GM12878 (cell line): ENCODE measurements around the gene LGALS8. TPM values are rescaled to one million over a fixed set of nuclear protein-coding genes. Genes with fewer than 3 reads are reported as not detected.

Source experiments
- ATAC-seq: fragments of 200-7000 bp; cut with Tn5 transposase; 3 replicates; pipeline ENCODE4 v1.9.1; 2020; ENCODE audit warnings: mild to moderate bottlenecking, moderate library complexity
- Bru-seq: library from RNA; stranded (reverse); fragments of 400-500 nt; gene quantifications from one replicate; lab custom pipeline; 2021; lab: Mats Ljungman, UMichigan
- BruChase-seq, 2 experiments: library from RNA; stranded (reverse); fragments of 400-500 nt; gene quantifications; one replicate each; lab custom pipeline; 2021; lab: Mats Ljungman, UMichigan
- BruUV-seq: library from RNA; stranded (reverse); fragments of 400-500 nt; replicated peaks from 2 replicates; lab custom pipeline; 2021; lab: Mats Ljungman, UMichigan
- CTCF ChIA-PET: fragments of 300-600 bp; sonication (Branson Sonifier 250); formaldehyde crosslinking; extraction: SDS; loops from one replicate; lab custom pipeline; 2021; ENCODE audit warnings: inconsistent platforms; lab: Yijun Ruan, JAX
- POLR2A ChIA-PET: fragments of 350-600 bp; formaldehyde crosslinking; extraction: SDS; loops from one replicate; lab custom pipeline; 2021; ENCODE audit warnings: inconsistent platforms; lab: Charles Lee
- RAD21 ChIA-PET: fragments of 300-600 bp; sonication (Branson Sonifier 250); formaldehyde crosslinking; loops from one replicate; lab custom pipeline; 2023; ENCODE audit warnings: antibody characterized with exemption; ENCODE audit not compliant: unreplicated experiment; lab: Charles Lee
- SMC1A ChIA-PET: fragments of 300-600 bp; sonication (Branson Sonifier 250); formaldehyde crosslinking; loops from one replicate; lab custom pipeline; 2023; ENCODE audit not compliant: unreplicated experiment, uncharacterized antibody; lab: Charles Lee
- DNase-seq: peaks from one replicate; pipeline ENCODE4 v3.0.0-alpha.2; 2011; ENCODE audit warnings: low read depth, low spot score
- FAIRE-seq: peaks from 3 replicates; lab custom pipeline; 2011; peaks lifted over from hg19 to GRCh38; lab: Jason Lieb, UNC
- H2AFZ ChIP-seq: 2 replicates; pipeline ENCODE4 v1.6.0; 2011; ENCODE audit warnings: low read depth, low read length, control low read depth; ENCODE audit not compliant: control insufficient read depth
- H3K27ac ChIP-seq: 2 replicates; pipeline ENCODE4 v1.5.1; 2011; ENCODE audit warnings: control low read depth; ENCODE audit not compliant: control insufficient read depth, insufficient read depth
- H3K27me3 ChIP-seq, 2 experiments: replicated peaks in 1 of 2; 2 replicates each; pipeline versions ENCODE4 v1.6.0 to v1.6.1; 2011; ENCODE audit warnings: low read length in 1 of 2; ENCODE audit not compliant: control insufficient read depth in 2 of 2, insufficient read depth in 2 of 2
- H3K36me3 ChIP-seq, 2 experiments: 2 replicates each; pipeline ENCODE4 v1.5.1; 2011; ENCODE audit warnings: low read length in 1 of 2; ENCODE audit not compliant: control insufficient read depth in 2 of 2, insufficient read depth in 2 of 2
- H3K4me1 ChIP-seq: 2 replicates; pipeline ENCODE4 v1.6.1; 2011; ENCODE audit warnings: mild to moderate bottlenecking, low read length, moderate library complexity, mixed read lengths; ENCODE audit not compliant: control insufficient read depth, insufficient read depth
- H3K4me2 ChIP-seq: 2 replicates; pipeline ENCODE4 v1.6.0; 2011; ENCODE audit warnings: control low read depth; ENCODE audit not compliant: control insufficient read depth, insufficient read depth
- H3K4me3 ChIP-seq: fragments of 200-600 bp; sonication (generic); 2 replicates; pipeline ENCODE4 v1.5.1; 2016
- H3K79me2 ChIP-seq: 2 replicates; pipeline ENCODE4 v1.6.0; 2011; ENCODE audit warnings: low read length; ENCODE audit not compliant: control insufficient read depth, insufficient read depth
- H3K9ac ChIP-seq: 2 replicates; pipeline ENCODE4 v1.8.0; 2011; ENCODE audit warnings: low read length, control low read depth, mixed read lengths; ENCODE audit not compliant: control insufficient read depth, insufficient read depth
- H3K9me3 ChIP-seq: replicated peaks from 3 replicates; pipeline ENCODE4 v1.5.1; 2011; ENCODE audit warnings: mild to moderate bottlenecking, low read length; ENCODE audit not compliant: control insufficient read depth, insufficient read depth
- H4K20me1 ChIP-seq: 2 replicates; pipeline ENCODE4 v1.6.0; 2011; ENCODE audit not compliant: control insufficient read depth, insufficient read depth
- ATF7 ChIP-seq: fragments of 450-650 bp; IDR thresholded peaks from 2 replicates; pipeline ENCODE4 v1.6.1; 2016; ENCODE audit warnings: low read depth, mild to moderate bottlenecking
- BCL3 ChIP-seq: IDR thresholded peaks from 2 replicates; pipeline ENCODE4 v1.6.1; 2011; ENCODE audit warnings: borderline replicate concordance, low read depth, mild to moderate bottlenecking, moderate library complexity, low read length; ENCODE audit not compliant: insufficient read depth, poor library complexity, severe bottlenecking
- DPF2 ChIP-seq: fragments of 450-650 bp; IDR thresholded peaks from 2 replicates; pipeline ENCODE4 v1.6.1; 2017; ENCODE audit warnings: mild to moderate bottlenecking
- EGR1 ChIP-seq, 2 experiments: IDR thresholded peaks; 1 replicate in 1 of 2; 2 replicates in 1 of 2; pipeline ENCODE4 v1.6.1; 2011 to 2012; ENCODE audit warnings: low read depth in 2 of 2, low read length in 2 of 2, borderline replicate concordance in 1 of 2, mild to moderate bottlenecking in 1 of 2, moderate library complexity in 1 of 2
- RUNX3 ChIP-seq: IDR thresholded peaks from 2 replicates; pipeline ENCODE4 v1.6.1; 2012; ENCODE audit warnings: low read length, inconsistent platforms
- ZNF687 ChIP-seq: fragments of 450-650 bp; IDR thresholded peaks from 2 replicates; pipeline ENCODE4 v1.6.1; 2017; ENCODE audit warnings: mild to moderate bottlenecking, moderate library complexity
- WGBS: methylation state at CpG from one replicate; pipeline ENCODE4 v1.1.6; 2016; ENCODE audit warnings: low lambda C conversion rate; ENCODE audit not compliant: insufficient replicate concordance, insufficient coverage; ENCODE audit errors: missing lambda C conversion rate; 5-methylcytosine and 5-hydroxymethylcytosine counted together
- in situ Hi-C: fragments of 300-500 bp; cut with MboI; formaldehyde crosslinking; loops from 9 replicates; pipeline ENCODE4 v1.14.3; 2018; ENCODE audit warnings: mixed read lengths
- intact Hi-C: fragments of 100-400 bp; cut with micrococcal nuclease; formaldehyde crosslinking; loops from one replicate; pipeline ENCODE4 v1.14.2; 2022; ENCODE audit not compliant: unreplicated experiment
- long read RNA-seq, 2 experiments: library from polyadenylated mRNA; unstranded; transcript quantifications; one replicate each; pipeline ENCODE4 v2.0.0, GENCODE V29; 2019 to 2020
- polyA minus RNA-seq, 3 experiments: library from RNA; depleted of rRNA, polyadenylated mRNA; stranded (reverse); fragments of >200 nt; gene quantifications; 2 replicates each; pipeline ENCODE4 v1.2.3, GENCODE V29; 2011
- polyA plus RNA-seq, 11 experiments: library from polyadenylated mRNA; depleted of rRNA in 4 of 11; unstranded in 6 of 11; stranded (reverse) in 5 of 11; fragments of >200 nt; fragmentation: Nextera tagmentation in 4 of 11; fragmentation: Illumina TruSeq in 1 of 11; extraction: Ambion mirVana in 4 of 11; extraction: Trizol in 1 of 11; gene quantifications; 1 replicate in 1 of 11; 2 replicates in 10 of 11; pipeline versions ENCODE4 v1.2.1 to v1.2.3, GENCODE V29; 2011 to 2016; ENCODE audit warnings: inconsistent platforms in 2 of 11, missing spikeins in 2 of 11, low read depth in 1 of 11
- total RNA-seq, 4 experiments: library from RNA; depleted of rRNA in 3 of 4; stranded (reverse); fragments of >200 nt in 3 of 4; fragmentation: Illumina TruSeq in 1 of 4; extraction: Trizol in 1 of 4; gene quantifications; 2 replicates each; pipeline versions ENCODE4 v1.2.1 to v1.2.3, GENCODE V29; 2013 to 2021
- TF ChIP-seq, protein P1 (sequence below): fragments of 150-350 bp; IDR thresholded peaks from 2 replicates; pipeline ENCODE4 v1.6.1; 2016; ENCODE audit warnings: low read depth, low read length
- TF ChIP-seq, protein P2 (sequence below): IDR thresholded peaks from 2 replicates; pipeline ENCODE4 v1.6.1; 2012; ENCODE audit warnings: low read depth, low read length, improper control_type of control experiment

The LGALS8 gene
- 165 and 175 TPM in 2 replicates for total RNA-seq (2013; cell fraction: nucleolus; rRNA removed)
- 16.0 and 23.9 TPM in 2 replicates for total RNA-seq (2014; rRNA removed)
- total RNA-seq (2014; rRNA removed; fragmentation: Illumina TruSeq; extraction: Trizol), result 19.9 and 20.0 TPM in 2 replicates
- 15.4 and 16.4 TPM in 2 replicates for total RNA-seq (2021)
- 35.3 TPM for polyA plus RNA-seq (2011; ENCODE audit: low read depth)
- 86.5 and 107 TPM in 2 replicates for polyA plus RNA-seq (2011; rRNA removed)
- polyA plus RNA-seq (2011; cell fraction: cytosol; rRNA removed), result 45.3 and 58.0 TPM in 2 replicates
- 233 and 364 TPM in 2 replicates for polyA plus RNA-seq (2011; cell fraction: nucleus; rRNA removed)
- 28.4 and 44.1 TPM in 2 replicates for polyA plus RNA-seq (2012)
- polyA plus RNA-seq (2014; fragmentation: Illumina TruSeq; extraction: Trizol), result 20.4 and 21.6 TPM in 2 replicates
- polyA plus RNA-seq (2014; fragmentation: Nextera tagmentation; extraction: Ambion mirVana), result 10 to 100 TPM; 15.9 to 18.6 TPM
- 24.2 and 25.2 TPM in 2 replicates for polyA plus RNA-seq (2014; rRNA removed)
- 10 to 100 TPM; 18.0 to 19.8 TPM for polyA plus RNA-seq (2016; fragmentation: Nextera tagmentation; extraction: Ambion mirVana)
- 53.5 and 60.1 TPM in 2 replicates for polyA minus RNA-seq (2011; rRNA and poly(A)+ RNA removed)
- polyA minus RNA-seq (2011; cell fraction: cytosol; rRNA and poly(A)+ RNA removed), result 11.9 and 13.4 TPM in 2 replicates
- 76.8 and 81.1 TPM in 2 replicates for polyA minus RNA-seq (2011; cell fraction: nucleus; rRNA and poly(A)+ RNA removed)
- Bru-seq, nascent RNA, result percentile 75 among the genes with signal in this experiment
- BruChase-seq, experiment 1, labeled RNA remaining after a 6-hour chase, result percentile 75 among the genes with signal in this experiment
- BruChase-seq, experiment 2, labeled RNA remaining after a 2-hour chase, result percentile 81 among the genes with signal in this experiment
- long read RNA-seq, experiment 1, full-length matches to known transcripts, result 4 of 16 reads
- long read RNA-seq, experiment 1, partial matches to known transcripts, result 10 of 16 reads
- long read RNA-seq, experiment 1, other reads (novel, unspliced or antisense), result 2 of 16 reads
- long read RNA-seq, experiment 2, full-length matches to known transcripts, result 46 of 184 reads
- long read RNA-seq, experiment 2, partial matches to known transcripts, result 104 of 184 reads
- long read RNA-seq, experiment 2, other reads (novel, unspliced or antisense), result 34 of 184 reads

DNA sequence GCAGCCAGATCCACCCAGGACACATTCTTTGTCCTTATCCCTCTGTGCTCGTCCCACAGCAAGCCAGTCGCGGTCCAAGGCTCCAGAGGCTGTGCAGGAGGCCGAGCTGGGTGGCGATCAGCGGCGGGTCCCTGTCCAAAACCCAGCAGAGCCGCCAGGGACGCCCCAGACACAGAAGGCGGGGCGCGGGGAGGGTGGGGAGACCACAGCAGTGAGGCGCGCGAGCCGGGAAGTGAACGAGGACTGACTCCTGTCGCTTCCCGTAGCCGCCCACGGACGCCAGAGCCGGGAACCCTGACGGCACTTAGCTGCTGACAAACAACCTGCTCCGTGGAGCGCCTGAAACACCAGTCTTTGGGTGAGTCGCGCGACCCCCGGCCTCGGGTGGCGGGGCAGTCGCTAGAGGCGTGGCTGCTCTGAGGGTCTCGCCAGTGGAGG, at the start of gene LGALS8:
Gene LGALS8 (plus strand): TSS at position 279 of the 438 bp plus-strand sequence. CDS start 2,089 bp downstream, outside the sequence.
- BruUV-seq, result no TSS peak
- Histone ChIP-seq H3K36me3 (peaks cover 0 to 7% of the 10 kb centered on the region in 2 experiments; a peak in 1 of 4 replicates), H3K27me3 (no peaks in the 10 kb centered on the region), H3K4me2 (peak within 1 kb of the TSS; percentile 70), H3K4me1 (no peaks in the 10 kb centered on the region), H2AFZ (peak within 1 kb of the TSS; percentile 94), H3K9ac (peak within 1 kb of the TSS; percentile 72), H4K20me1 (no peaks in the 10 kb centered on the region), H3K9me3 (no peaks in the 10 kb centered on the region), H3K4me3 (peak within 1 kb of the TSS; percentile 89), H3K79me2 (peaks cover 7% of the 10 kb centered on the region), H3K27ac (peak within 1 kb of the TSS; percentile 22)
- in situ Hi-C loops, result no loop called here
- intact Hi-C loops, result no loop called here
- POLR2A ChIA-PET, result no interaction called here
- under 1% methylated on average over 29 of the region's 35 CpGs for WGBS
- DNase-seq, result no peak
- peak; percentile 85 for ATAC-seq
- CTCF ChIA-PET, result no interaction called here
- SMC1A ChIA-PET, result no interaction called here
- FAIRE-seq, result peak; percentile 75
- RAD21 ChIA-PET, result no interaction called here
- TF ChIP-seq EGR1 (IDR thresholded peaks at IDR 0.05; ENCODE audit: borderline replicate concordance in 1 of 2, low read depth in 2 of 2, low read length in 2 of 2) (peak; percentile 72 to 97), ZNF687 (0 out of 2 replicates have a peak, but pooled peaks have one; percentile 36), DPF2 (no peak), RUNX3 (peak; percentile 53), ATF7 (no peak), BCL3 (no peak)
- TF ChIP-seq, protein P1, sequence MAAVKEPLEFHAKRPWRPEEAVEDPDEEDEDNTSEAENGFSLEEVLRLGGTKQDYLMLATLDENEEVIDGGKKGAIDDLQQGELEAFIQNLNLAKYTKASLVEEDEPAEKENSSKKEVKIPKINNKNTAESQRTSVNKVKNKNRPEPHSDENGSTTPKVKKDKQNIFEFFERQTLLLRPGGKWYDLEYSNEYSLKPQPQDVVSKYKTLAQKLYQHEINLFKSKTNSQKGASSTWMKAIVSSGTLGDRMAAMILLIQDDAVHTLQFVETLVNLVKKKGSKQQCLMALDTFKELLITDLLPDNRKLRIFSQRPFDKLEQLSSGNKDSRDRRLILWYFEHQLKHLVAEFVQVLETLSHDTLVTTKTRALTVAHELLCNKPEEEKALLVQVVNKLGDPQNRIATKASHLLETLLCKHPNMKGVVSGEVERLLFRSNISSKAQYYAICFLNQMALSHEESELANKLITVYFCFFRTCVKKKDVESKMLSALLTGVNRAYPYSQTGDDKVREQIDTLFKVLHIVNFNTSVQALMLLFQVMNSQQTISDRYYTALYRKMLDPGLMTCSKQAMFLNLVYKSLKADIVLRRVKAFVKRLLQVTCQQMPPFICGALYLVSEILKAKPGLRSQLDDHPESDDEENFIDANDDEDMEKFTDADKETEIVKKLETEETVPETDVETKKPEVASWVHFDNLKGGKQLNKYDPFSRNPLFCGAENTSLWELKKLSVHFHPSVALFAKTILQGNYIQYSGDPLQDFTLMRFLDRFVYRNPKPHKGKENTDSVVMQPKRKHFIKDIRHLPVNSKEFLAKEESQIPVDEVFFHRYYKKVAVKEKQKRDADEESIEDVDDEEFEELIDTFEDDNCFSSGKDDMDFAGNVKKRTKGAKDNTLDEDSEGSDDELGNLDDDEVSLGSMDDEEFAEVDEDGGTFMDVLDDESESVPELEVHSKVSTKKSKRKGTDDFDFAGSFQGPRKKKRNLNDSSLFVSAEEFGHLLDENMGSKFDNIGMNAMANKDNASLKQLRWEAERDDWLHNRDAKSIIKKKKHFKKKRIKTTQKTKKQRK, result no peak
- TF ChIP-seq, protein P2, sequence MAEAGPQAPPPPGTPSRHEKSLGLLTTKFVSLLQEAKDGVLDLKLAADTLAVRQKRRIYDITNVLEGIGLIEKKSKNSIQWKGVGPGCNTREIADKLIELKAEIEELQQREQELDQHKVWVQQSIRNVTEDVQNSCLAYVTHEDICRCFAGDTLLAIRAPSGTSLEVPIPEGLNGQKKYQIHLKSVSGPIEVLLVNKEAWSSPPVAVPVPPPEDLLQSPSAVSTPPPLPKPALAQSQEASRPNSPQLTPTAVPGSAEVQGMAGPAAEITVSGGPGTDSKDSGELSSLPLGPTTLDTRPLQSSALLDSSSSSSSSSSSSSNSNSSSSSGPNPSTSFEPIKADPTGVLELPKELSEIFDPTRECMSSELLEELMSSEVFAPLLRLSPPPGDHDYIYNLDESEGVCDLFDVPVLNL, result no peak
